Iris pigment epithelial cell (primary cell): ENCODE results near the gene CXCL12.

Experiments used
- DNase-seq: peaks from one replicate; pipeline ENCODE4 v3.0.0-alpha.2; 2011; ENCODE audit warnings: low read depth

The CXCL12 gene

DNA sequence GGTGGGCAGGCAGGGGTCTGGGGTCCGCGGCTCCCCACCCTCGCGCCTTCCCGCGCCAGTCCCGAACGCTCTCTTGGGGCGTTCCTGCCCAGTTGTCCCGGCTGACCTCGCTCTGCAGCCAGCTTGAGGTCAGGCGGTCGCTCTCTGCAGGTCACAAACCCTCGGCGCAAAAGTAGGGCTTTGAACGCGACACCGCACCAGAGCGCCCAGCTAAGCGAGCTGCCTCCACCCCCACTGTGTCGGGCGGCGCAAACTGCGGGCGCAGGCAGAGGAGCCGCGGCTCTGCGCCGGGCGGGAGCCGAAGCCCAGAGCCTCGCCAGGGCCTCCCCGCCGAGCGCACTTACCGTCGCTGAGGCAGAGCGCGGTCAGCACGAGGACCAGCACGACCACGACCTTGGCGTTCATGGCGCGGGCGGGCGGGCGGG is 284 bp downstream of the CXCL12 start:
- peak; percentile 36 for DNase-seq

DNA sequence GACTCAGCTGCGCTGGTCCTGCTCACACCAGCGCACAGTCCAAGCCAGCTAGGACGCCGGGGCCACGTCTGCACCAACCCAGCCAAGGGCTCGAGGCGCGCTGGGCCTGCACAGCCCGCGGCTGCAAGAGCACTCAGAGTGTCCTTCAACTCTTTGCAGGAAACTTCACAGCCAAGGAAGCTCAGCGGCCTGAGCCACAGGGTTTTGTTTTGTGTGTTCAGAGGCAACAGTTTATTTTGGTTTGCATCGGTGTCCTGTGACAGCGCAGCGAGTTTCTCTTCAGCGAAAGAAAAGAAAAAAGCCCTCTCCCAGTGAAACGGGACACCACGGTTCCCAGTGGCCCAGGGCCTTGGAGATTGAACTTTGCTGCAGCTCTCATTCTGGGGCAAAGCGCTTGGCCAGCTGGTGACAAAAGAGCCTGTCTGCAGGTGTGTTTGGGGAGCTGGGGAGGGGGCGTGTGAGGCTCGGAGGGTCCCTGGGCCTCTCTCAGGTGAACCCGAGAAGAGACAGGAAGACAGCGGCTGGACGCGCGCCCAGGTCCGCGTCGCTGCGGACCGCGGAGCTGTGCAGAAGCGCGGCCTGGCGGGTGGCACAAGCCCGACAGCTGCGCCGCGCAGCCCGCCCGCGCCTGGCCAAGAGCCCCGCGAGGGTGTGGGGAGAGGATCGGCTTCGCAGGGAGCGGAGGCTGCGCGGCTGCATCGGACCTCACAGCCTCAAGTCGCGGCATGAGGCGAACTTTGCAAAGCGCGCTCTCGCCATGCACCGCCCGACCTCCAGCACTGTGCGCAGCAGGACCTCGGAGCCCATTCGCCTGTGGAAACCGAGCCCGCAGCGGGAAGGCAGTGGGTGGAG is 922 bp downstream of the CXCL12 start:
- peak; percentile 49 for DNase-seq

DNA sequence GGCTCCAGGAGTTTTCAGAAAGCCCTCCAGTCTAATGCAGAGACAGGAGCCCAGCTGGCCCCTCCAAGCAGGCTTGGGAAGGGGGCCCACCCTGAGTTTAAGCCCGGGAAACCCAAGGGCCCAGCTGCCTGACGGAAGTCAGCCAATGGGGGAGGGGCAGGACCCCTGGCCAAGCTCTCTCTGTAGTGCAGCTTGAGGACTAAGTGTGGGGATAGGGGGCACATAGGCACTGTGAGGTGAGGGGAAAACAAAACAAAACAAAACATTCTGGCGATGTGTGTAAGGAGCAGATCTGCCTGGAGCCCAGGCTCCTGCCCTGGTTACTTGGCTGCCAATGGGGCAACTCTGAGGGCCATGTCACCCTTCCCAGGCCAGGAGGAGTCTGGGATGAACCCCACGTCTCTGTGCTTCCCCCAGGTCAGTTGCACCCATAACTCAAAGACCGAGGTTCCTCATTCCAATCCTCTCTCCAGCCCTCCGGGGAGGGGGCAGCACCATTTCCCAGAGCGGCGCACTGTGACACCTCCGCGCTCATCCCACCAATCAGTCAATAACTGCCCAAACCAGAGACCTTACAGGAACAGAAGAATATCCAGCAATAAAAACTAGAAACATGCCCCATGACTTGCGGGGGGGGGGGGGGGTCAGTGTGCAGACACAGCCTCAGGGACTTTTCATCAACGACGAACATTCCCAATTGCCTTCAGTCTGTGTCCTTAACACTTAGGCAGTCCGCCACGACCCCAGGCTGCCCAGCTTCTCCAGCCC is 1.7 kb downstream of the CXCL12 start:
- no peak for DNase-seq

DNA sequence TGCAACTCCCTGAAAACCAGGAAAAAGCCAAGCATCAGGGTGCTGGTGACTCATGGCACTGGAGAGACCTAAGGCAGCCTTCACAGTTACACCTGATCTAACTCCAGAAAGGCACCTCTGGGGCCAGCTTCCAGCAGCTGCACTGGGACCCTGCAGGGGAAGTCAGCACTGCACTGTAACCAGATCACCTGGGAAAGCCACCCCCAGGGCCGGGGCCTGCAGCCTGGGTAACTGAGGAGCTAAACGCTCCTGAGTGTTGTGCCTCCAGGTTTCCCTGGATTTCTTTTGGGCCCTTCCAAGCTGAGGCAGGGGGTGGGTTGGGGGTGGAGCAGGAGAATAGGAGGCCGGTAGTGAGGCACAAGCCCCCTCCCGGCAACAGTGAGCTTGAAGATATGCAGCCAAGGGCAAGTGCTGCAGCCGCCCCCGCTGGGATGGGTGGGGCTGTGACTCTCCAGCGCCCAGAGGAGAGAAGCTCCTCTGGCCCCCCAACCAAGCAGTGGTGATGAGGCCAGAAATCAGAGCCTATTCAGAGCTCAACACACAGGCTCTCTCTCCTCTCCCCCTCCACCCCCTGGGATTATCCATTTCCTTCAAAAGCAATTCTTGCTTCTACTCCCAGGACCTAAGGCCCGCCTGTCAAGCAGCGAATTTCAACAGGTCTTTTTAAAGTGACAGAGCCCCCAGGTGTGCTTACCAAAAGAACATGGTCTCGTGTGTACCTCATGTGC is 2.6 kb downstream of the CXCL12 start:
- DNase-seq, result no peak

DNA sequence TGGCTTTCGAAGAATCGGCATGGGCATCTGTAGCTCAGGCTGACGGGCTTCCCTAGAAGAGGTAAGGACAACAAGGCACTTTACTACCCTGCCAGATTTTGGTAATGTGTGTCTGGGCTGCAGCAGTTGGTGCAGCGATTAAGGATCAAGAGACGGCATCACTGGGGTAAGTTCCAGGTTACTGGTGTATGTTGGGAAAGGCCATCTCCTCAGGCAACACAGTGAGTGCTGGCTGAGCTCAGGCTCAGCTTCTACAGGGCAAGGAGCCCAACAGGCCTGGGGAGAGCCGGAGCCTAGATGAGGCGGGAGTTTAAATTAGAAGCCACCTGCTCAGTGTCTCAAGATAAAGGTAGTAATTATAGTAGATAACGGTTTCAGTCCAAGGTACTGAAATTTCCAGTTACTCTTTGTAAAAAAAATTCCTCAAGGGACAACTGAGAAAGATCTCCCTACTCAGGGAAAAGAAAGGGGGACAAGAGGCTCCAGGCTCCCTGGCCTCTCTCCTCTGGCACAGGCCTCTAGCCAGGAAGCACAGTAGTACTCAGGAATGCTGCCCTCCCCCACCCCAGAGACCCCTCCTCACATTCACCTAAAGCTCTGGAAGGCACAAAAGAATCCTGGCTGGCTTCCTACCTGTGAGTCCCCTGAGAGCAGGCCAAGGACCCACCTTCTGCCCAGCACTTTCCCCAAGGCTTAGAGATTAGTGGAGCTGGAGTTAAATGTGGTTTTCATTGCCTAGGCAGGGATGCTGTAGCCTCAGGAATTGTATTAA is 3.9 kb downstream of the CXCL12 start:
- DNase-seq, result no peak

DNA sequence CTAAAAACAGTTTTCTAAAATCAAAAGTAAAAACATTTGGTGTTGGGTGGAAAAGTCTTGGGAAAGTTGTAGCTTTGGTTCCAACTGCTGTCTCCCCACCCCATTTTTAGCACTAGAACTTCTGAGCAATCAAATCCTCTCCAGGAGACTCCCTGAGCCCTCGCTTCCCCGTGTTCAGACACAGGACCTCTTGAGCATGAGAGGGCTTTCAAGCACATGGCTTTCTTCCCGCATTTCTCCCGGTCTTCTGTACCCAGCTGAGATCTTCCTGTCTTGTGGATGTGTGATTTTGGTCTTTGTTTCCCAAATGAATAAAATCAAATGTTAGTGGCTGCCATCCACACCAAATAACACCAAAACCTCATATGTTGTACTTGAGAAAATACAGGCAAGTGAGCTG is 5.0 kb downstream of the CXCL12 start:
- no peak for DNase-seq

DNA sequence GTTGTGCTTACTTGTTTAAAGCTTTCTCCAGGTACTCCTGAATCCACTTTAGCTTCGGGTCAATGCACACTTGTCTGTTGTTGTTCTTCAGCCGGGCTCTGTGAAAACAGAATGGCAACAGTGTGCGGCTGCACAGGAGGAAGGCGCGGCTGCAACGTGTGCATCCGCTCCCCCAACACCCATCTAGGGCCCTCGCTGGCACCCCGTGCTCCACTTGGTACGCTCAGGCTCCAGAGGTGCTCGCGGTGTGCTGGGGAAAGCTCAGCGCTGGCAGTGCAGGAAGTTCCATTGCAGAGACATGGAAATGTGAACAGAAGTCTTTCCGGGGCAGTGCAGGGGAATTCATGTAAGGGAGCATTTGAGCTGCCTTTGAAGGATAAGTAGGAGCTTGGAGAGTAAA is 6.3 kb downstream of the CXCL12 start:
- DNase-seq, result no peak

DNA sequence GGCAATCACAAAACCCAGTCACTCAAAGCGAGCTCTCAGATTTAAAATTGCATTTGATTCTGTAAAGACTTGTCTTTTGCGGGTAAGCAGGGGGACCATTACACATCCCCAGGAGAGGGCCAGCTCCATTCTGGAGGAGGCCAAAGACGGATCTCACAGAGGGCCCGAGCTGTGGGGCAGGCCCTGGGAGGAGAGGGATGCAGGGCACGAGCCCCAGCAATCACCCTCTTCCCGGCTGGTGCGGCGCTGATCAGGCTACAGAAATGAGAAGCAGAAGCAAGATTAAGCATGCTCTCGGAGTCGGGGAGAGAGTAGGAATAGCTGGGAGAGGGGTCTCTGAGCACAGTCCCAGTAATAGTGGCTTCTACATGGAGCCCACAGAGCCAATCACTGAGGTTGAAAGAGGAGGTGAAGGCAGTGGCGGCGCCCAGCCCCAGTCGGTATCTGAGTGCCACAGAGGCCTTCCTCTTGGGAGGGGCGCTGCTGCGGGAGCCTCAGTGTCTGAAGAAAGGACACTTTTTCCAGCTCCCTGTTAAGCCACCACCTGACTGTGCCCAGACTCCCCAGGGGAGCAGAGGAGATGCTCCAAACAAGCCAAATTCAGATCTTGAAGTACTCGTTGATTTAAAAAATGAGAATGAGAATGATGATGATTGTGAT is 7.1 kb downstream of the CXCL12 start:
- DNase-seq, result no peak

DNA sequence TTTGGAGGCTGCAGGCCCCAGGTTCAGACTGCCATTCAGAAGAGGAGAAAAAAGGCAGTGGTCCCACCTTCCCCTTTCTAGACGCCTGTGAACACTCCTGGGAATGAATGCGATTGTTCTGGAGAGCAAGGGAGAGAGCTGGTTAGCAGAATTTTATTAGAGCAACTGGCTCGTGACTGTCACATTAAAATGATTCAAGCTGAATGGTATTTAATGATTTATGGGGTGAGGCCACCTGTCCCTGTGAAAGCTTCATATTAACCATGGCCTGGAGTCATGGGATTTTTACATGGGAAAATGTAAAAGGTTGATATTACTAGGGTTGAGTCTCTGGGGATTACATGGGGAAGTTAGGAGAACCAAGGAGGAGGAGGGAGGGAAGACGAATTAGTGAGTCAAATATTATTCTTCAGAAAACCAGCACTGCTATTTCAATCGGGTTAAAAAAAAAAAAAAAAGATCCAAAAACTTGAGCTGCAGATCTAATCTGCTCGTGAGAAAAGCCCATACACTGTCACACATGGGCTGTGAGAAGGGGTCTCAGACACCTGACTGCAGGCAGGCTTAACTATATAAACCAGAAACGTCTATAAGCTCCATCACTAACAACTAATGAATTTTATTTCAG is 8.3 kb downstream of the CXCL12 start:
- DNase-seq, result no peak

DNA sequence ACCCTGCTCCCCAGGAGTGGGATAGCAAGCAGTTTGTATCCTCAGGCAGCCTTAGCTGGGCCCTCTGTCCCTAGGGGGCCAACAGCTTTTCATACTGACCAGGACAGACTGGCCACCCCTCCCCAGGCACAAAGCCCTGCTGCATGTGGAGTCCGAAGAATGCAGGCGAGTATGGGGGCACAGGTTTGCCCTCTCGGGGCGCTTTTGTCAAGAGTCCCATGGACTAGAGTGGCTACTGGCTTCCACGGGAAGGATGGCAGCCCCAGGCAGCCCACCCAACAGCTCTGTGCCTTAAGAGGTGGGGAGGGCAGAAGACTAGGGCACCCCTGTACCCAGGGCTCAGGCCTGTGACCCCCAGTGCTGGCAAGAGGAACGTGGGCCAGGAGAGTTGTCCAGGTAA is 10.7 kb downstream of the CXCL12 start:
- DNase-seq, result no peak

DNA sequence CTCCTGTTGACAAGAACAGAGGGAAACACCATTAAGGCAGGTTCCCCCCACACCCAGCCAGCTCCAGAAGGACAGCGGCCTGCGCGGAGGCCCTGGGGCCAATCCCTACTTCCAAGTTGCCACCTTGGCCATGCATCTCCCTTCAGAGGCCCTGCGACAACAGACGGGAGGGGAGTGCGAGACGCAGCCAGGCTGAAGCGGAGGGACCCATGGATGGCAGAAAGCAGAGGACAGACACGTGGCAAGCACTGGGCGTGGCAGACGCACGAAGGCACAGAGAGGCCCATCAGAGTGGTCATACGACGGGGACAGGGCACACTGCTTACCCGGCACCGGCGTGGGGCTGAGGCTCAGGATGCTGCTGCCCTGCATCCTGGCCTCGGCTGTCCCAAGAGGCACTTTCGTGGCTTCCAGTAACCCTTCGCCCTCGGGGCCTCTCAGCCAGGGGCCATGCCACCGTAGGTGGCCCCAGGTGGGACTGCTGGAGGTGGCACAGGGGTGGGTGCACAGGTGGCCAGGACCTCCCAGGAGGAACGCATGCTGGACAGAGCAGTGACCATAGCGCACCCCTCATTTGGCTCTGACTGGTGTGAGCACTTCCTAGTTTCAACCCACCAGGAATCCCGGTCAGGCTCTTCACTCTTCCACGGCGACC is 11.4 kb downstream of the CXCL12 start:
- no peak for DNase-seq

DNA sequence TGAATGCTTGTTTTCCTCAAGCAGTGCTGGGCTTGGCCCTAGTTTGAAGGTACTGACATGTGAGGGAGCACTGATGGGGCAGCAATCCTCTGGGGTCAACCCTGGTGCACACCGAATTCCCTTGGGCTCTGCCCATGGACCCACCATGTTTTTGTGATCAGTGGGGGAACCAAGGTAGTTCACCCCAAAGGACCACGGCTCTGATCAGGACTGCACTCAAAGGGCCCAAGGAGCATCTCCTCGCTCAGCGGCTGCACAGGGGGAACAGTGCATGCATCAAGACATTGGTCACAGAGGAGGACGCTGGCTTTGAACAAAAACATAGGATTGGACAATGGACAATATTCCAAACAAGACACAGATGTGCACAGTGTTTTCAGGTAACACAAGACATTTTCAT is 12.7 kb downstream of the CXCL12 start:
- no peak for DNase-seq

DNA sequence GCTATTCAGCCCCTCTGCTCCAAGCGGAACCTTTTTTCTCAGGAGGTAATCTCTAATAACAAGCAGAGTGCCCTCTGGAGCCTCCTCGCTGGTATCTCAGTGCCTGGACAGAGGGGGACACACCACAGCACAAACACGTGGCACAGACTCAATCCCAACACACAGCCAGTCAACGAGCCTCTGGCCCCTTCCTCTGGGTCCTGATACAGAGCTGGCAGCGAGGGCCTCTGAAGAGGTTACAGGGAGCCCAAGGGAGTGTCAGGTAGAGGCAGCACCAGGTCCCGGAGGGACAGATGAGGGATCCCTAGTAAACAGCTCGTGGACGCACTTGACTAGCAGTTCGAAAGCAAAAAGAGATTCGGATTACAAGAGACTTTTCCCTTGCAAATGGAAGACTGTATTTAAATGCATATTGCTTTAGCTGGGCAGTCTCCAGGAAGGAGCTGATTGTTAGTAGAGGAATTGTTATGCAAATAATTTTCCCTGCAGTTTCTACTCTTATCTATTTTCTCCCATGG is 14.1 kb downstream of the CXCL12 start:
- no peak for DNase-seq

DNA sequence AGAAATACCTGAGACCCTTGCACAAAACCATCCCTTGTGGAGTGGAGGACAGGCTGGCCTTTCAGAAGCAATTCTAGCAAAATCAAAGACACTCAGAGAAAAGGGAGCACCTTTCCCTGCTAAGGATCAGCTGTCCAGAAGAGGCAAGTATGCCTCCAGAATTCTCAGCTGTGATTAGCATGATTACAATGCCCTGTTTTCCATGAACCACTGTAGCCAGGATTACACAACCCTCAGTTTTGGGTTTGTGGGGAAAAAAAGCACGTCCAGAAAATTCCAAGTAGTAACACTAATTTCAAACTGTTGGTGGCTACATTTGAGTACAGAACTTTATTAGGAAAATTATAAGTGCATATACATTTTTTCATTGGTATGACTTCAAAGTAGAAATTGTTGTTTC is 15.0 kb downstream of the CXCL12 start:
- DNase-seq, result no peak

DNA sequence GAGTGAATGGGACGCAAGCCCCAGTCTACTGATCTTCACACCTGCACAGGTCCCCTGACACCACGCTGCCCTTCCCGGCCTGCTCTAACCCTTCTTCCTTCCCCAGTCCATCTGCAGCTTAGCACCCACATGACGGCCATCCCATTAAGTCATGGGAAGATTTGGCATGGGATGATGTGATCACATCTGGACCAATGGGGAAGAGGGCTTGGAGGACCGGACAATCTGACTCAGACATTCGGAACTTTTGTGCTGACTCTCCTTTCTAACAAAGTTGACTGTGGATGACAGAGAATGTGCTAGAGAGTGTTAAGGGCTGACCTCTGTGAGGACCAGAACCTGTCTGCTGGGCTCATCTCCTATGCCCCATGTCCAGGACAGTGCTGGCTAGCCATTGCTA is 15.6 kb downstream of the CXCL12 start:
- DNase-seq, result no peak

DNA sequence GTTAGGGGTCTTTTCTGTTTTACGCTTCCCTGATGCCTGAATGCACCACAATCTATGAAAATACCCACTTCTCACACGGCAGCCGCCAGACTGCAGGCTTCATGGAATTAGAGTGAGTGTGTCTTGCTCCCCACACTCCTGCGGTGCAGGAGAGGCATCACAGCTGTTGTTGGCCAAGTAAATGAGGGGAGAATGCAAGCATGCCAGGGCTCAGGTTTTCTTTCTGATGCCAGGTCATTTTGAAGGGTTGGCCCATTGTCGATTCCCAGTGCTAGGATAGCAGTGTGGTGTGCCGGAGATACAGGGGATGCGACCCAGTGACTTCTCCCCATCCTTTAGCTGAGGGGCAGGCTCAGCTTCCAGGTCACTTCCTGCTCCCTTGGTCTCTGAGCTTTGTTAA is 16.3 kb downstream of the CXCL12 start:
- DNase-seq, result no peak

DNA sequence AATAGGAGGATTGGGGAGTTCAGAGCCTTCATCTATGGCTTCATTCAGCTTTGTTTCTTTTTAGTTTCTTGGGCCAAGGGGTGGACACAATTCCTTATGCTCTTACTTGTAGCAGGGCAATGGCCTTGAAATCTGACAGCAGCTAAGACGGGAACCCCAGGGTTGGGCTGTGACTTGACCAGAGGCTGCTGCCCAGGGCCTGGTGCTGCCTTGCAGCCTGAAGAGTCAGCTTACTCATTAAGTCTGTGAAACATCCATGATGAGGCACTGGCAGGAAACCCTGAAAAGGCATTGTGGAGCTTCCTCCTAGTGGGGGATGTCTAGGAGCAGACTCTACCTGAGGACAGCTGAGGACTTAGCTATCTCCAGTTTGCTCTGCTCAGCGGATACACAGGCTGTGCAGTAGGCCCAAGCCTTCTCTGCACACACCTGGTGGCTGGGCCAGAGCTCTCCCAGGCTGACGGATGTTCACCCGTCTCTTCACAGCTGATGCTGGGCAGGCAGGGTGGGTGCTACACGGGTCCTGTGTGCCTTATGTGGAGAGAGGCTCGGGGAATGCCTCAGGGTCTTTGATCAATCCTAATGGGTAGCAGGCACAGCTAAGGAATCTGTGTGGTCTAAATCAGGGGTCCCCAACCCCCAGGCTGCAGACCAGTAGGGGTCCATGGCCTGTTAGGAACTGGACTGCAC is 17.8 kb downstream of the CXCL12 start:
- DNase-seq, result no peak

DNA sequence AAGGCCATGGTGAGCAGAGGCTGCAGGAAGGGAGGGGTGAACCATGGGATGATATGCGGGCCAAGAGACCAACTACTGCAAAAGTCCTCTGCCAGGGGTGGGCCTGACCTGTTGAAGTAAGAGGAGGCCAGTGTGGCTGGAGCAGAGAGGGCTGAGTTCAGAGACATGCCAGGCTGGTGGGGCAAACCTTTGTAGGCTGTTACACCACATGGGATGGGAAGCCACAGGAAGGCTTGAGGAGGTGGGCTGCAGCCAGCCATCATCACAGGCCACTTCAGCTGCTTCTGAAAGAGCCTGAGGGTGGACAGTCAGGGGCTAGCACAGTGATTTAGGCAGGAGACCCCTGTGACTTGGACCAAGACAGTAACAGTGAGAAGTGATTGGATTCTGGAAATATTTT is 20.3 kb downstream of the CXCL12 start:
- no peak for DNase-seq

DNA sequence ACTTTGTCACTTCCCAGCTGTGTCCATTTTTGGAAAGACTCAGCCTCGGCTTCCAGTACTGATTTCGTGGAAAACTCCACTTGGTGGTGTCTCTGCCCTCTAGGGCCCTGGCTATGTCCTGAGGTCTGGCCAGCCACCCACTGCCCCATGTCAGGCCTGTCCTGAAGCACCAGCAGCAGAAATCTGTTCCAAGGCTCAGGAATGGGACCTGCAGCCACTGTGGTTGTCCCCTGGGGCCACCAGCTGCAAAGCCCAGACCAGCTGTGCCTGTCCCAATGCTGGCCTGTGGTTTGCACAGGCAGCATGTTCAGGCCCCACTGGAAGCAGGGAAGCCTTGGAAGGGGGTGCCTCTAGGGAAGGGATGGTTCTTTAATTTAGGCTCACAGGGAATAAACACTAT is 21.2 kb downstream of the CXCL12 start:
- no peak for DNase-seq
